Effector memory CD8-positive, alpha-beta T cell (primary cell): Measurements from ENCODE around the gene PUS10.
"Not testable (repeated sequence)": the region's sequence is repeated elsewhere in the genome, so short reads cannot be mapped to it uniquely, and the experiment has no call there.

Source experiments
- ATAC-seq: fragments of 150-1000 bp; cut with Tn5 transposase; replicated peaks from 2 replicates; pipeline ENCODE4 v1.10.0; 2021; ENCODE audit warnings: mild to moderate bottlenecking, moderate library complexity
- DNase-seq, 3 experiments: peaks; one replicate each; pipeline ENCODE4 v3.0.0; 2021
- H3K27ac Mint-ChIP-seq, 2 donors: one replicate each; pipeline ENCODE4 v1.8.0; 2022; ENCODE audit warnings: mild to moderate bottlenecking in 2 of 2, mixed read lengths in 2 of 2, moderate library complexity in 2 of 2
- H3K27me3 Mint-ChIP-seq, 2 donors: one replicate each; pipeline ENCODE4 v1.8.0; 2022; ENCODE audit warnings: mixed read lengths in 2 of 2
- H3K36me3 Mint-ChIP-seq: one replicate; pipeline ENCODE4 v1.8.0; 2022; ENCODE audit warnings: mild to moderate bottlenecking, moderate library complexity, mixed read lengths; ENCODE audit not compliant: insufficient read depth
- H3K4me1 Mint-ChIP-seq, 2 donors: one replicate each; pipeline ENCODE4 v1.8.0; 2022; ENCODE audit warnings: low read depth in 2 of 2, mixed read lengths in 2 of 2
- H3K4me3 Mint-ChIP-seq, 2 donors: one replicate each; pipeline ENCODE4 v1.8.0; 2022; ENCODE audit warnings: mild to moderate bottlenecking in 2 of 2, mixed read lengths in 2 of 2, moderate library complexity in 2 of 2
- H3K9me3 Mint-ChIP-seq, 2 donors: one replicate each; pipeline ENCODE4 v1.8.0; 2022; ENCODE audit warnings: mixed read lengths in 2 of 2

PUS10 gene

GRCh38 chr2:61021228-61021660, 3.2 kb upstream of the PUS10 start:
- Mint-ChIP-seq H3K4me3 (no peak overlapping the region), H3K4me1 (peaks cover 17 to 40% of the 10 kb centered on the region in 2 donors), H3K36me3 (peaks cover 9% of the 10 kb centered on the region), H3K27ac (no peak overlapping the region), H3K9me3 (no peaks in the 10 kb centered on the region), H3K27me3 (no peaks in the 10 kb centered on the region)
- DNase-seq: no peak
- ATAC-seq: no peak

- Mint-ChIP-seq H3K36me3 (peaks cover 9% of the 10 kb centered on the region), H3K4me1 (peaks cover 16 to 28% of the 10 kb centered on the region in 2 donors)
These were observed 743 bp upstream of the PUS10 start for GRCh38 chr2:61018798-61019197.

GRCh38 chr2:61018318-61018755, 282 bp upstream of the PUS10 start:
- Mint-ChIP-seq H3K27me3 (no peaks in the 10 kb centered on the region), H3K4me1 (peaks cover 16 to 28% of the 10 kb centered on the region in 2 donors), H3K27ac (peak overlapping the region; percentile 89 to 90), H3K9me3 (no peaks in the 10 kb centered on the region), H3K4me3 (peak overlapping the region; percentile 91 to 92), H3K36me3 (peaks cover 9% of the 10 kb centered on the region)
- DNase-seq: no peak
- no peak for ATAC-seq

More at GRCh38 chr2:61018798-61019197, 743 bp upstream of the PUS10 start:
- Mint-ChIP-seq H3K9me3 (no peaks in the 10 kb centered on the region), H3K27ac (peak overlapping the region; percentile 89 to 90), H3K4me3 (peak overlapping the region; percentile 91 to 92), H3K27me3 (no peaks in the 10 kb centered on the region)
- ATAC-seq: no peak
- DNase-seq: no peak

GRCh38 chr2:61017003-61017555, 976 bp downstream of the PUS10 start:
- DNase-seq (peak; percentile 42 to 69 (median 44)), ATAC-seq (peak; percentile 70)
- peaks cover 9% of the 10 kb centered on the region for H3K36me3 Mint-ChIP-seq
- no peaks in the 10 kb centered on the region for H3K27me3 Mint-ChIP-seq
- no peaks in the 10 kb centered on the region for H3K9me3 Mint-ChIP-seq
- peaks cover 16 to 29% of the 10 kb centered on the region in 2 donors for H3K4me1 Mint-ChIP-seq
- H3K4me3 Mint-ChIP-seq: peak overlapping the region; percentile 91 to 92
- H3K27ac Mint-ChIP-seq: peak overlapping the region; percentile 89 to 90

- H3K9me3 Mint-ChIP-seq: no peaks in the 10 kb centered on the region
- no peaks in the 10 kb centered on the region for H3K27me3 Mint-ChIP-seq
- peaks cover 13 to 25% of the 10 kb centered on the region in 2 donors for H3K4me1 Mint-ChIP-seq
- DNase-seq (no peak), ATAC-seq (peak; percentile 2)
- peaks cover 9% of the 10 kb centered on the region for H3K36me3 Mint-ChIP-seq
- peak overlapping the region; percentile 91 to 92 for H3K4me3 Mint-ChIP-seq
- peak overlapping the region; percentile 89 to 90 for H3K27ac Mint-ChIP-seq
These were observed 1.6 kb downstream of the PUS10 start for GRCh38 chr2:61016392-61017002.

GRCh38 chr2:61015976-61016375, 2.1 kb downstream of the PUS10 start:
- DNase-seq (no peak), ATAC-seq (no peak)

GRCh38 chr2:61014763-61015162, 3.3 kb downstream of the PUS10 start:
- ATAC-seq (no peak), DNase-seq (no peak)
- Mint-ChIP-seq H3K27me3 (no peaks in the 10 kb centered on the region), H3K27ac (no peak overlapping the region), H3K36me3 (peaks cover 9% of the 10 kb centered on the region), H3K4me1 (peaks cover 8 to 24% of the 10 kb centered on the region in 2 donors), H3K4me3 (peak overlapping the region in 1 of 2 donors; percentile 91), H3K9me3 (no peaks in the 10 kb centered on the region)

More at GRCh38 chr2:61015976-61016375, 2.1 kb downstream of the PUS10 start:
- H3K36me3 Mint-ChIP-seq: peaks cover 9% of the 10 kb centered on the region
- peak overlapping the region; percentile 91 to 92 for H3K4me3 Mint-ChIP-seq
- H3K9me3 Mint-ChIP-seq: no peaks in the 10 kb centered on the region
- H3K4me1 Mint-ChIP-seq: peaks cover 12 to 25% of the 10 kb centered on the region in 2 donors
- no peaks in the 10 kb centered on the region for H3K27me3 Mint-ChIP-seq
- H3K27ac Mint-ChIP-seq: peak overlapping the region in 1 of 2 donors; percentile 89

GRCh38 chr2:61013382-61013781, 4.7 kb downstream of the PUS10 start:
- Mint-ChIP-seq H3K27me3 (no peaks in the 10 kb centered on the region), H3K9me3 (no peaks in the 10 kb centered on the region), H3K4me3 (no peak overlapping the region), H3K27ac (no peak overlapping the region), H3K36me3 (peaks cover 9% of the 10 kb centered on the region), H3K4me1 (peaks cover 2 to 12% of the 10 kb centered on the region in 2 donors)
- DNase-seq (no peak), ATAC-seq (no peak)

- not testable (repeated sequence) for ATAC-seq, H3K27ac Mint-ChIP-seq, H3K9me3 Mint-ChIP-seq, DNase-seq, H3K4me3 Mint-ChIP-seq, H3K36me3 Mint-ChIP-seq, H3K27me3 Mint-ChIP-seq, H3K4me1 Mint-ChIP-seq
These were observed 5.8 kb downstream of the PUS10 start for GRCh38 chr2:61012303-61012702.

- no peaks in the 10 kb centered on the region for H3K36me3 Mint-ChIP-seq
- no peak for DNase-seq
- H3K9me3 Mint-ChIP-seq: no peaks in the 10 kb centered on the region
- H3K4me1 Mint-ChIP-seq: peaks cover 0 to 6% of the 10 kb centered on the region in 2 donors
- H3K27me3 Mint-ChIP-seq: no peaks in the 10 kb centered on the region
- no peak overlapping the region for H3K4me3 Mint-ChIP-seq
- ATAC-seq: no peak
- H3K27ac Mint-ChIP-seq: no peak overlapping the region
These were observed 6.4 kb downstream of the PUS10 start for GRCh38 chr2:61011678-61012077.

GRCh38 chr2:61009355-61009754, 8.7 kb downstream of the PUS10 start:
- Mint-ChIP-seq H3K4me3 (no peak overlapping the region), H3K36me3 (peaks cover 4% of the 10 kb centered on the region), H3K27me3 (no peaks in the 10 kb centered on the region), H3K27ac (no peak overlapping the region), H3K4me1 (peaks cover 0 to 2% of the 10 kb centered on the region in 2 donors), H3K9me3 (no peaks in the 10 kb centered on the region)
- no peak for DNase-seq
- ATAC-seq: no peak

GRCh38 chr2:61006486-61007105, 11.5 kb downstream of the PUS10 start:
- no peaks in the 10 kb centered on the region for H3K27me3 Mint-ChIP-seq

GRCh38 chr2:61005736-61006135, 12.3 kb downstream of the PUS10 start:
- no peak overlapping the region for H3K4me3 Mint-ChIP-seq
- no peaks in the 10 kb centered on the region for H3K9me3 Mint-ChIP-seq
- peaks cover 4% of the 10 kb centered on the region for H3K36me3 Mint-ChIP-seq
- no peaks in the 10 kb centered on the region for H3K27me3 Mint-ChIP-seq
- H3K27ac Mint-ChIP-seq: no peak overlapping the region
- ATAC-seq (no peak), DNase-seq (no peak)
- H3K4me1 Mint-ChIP-seq: no peaks in the 10 kb centered on the region

More at GRCh38 chr2:61006486-61007105, 11.5 kb downstream of the PUS10 start:
- Mint-ChIP-seq H3K9me3 (no peaks in the 10 kb centered on the region), H3K4me1 (no peaks in the 10 kb centered on the region), H3K36me3 (peaks cover 4% of the 10 kb centered on the region), H3K27ac (no peak overlapping the region), H3K4me3 (no peak overlapping the region)
- no peak for ATAC-seq
- no peak for DNase-seq
